Kidney epithelial cell (primary cell): Measurements from ENCODE around the gene TJAP1. TPM values are rescaled to one million over a fixed set of nuclear protein-coding genes. Genes with fewer than 3 reads are reported as not detected.
A peak's percentile ranks its signal among the peaks of the same experiment; 100 is the strongest.

Source experiments
- DNase-seq: peaks from one replicate; pipeline ENCODE4 v3.0.0-alpha.2; 2010; ENCODE audit warnings: low read depth
- H3K27me3 ChIP-seq: 2 replicates; pipeline ENCODE4 v1.6.0; 2011; ENCODE audit warnings: low read length; ENCODE audit not compliant: control insufficient read depth, insufficient read depth
- H3K36me3 ChIP-seq: 2 replicates; pipeline ENCODE4 v1.5.1; 2011; ENCODE audit warnings: low read length; ENCODE audit not compliant: control insufficient read depth, insufficient read depth
- H3K4me3 ChIP-seq: 2 replicates; pipeline ENCODE4 v1.5.1; 2011; ENCODE audit warnings: low read depth, mild to moderate bottlenecking, control low read depth, low read length
- total RNA-seq: library from RNA; depleted of rRNA; stranded (reverse); fragments of >200 nt; gene quantifications from 2 replicates; pipeline ENCODE4 v1.2.3, GENCODE V29; 2015
- TF ChIP-seq, protein P1 (sequence below): IDR thresholded peaks from 2 replicates; pipeline ENCODE4 v1.5.1; 2011; ENCODE audit warnings: mild to moderate bottlenecking, moderate library complexity, low read length, control low read depth, inconsistent platforms; ENCODE audit not compliant: insufficient read depth, poor library complexity, severe bottlenecking

TJAP1 gene
- total RNA-seq, 1 donor from 2014 or later, result 31.7 TPM

- H3K4me3 ChIP-seq, result peak within 1 kb of the TSS; percentile 61
- TF ChIP-seq, protein P1, sequence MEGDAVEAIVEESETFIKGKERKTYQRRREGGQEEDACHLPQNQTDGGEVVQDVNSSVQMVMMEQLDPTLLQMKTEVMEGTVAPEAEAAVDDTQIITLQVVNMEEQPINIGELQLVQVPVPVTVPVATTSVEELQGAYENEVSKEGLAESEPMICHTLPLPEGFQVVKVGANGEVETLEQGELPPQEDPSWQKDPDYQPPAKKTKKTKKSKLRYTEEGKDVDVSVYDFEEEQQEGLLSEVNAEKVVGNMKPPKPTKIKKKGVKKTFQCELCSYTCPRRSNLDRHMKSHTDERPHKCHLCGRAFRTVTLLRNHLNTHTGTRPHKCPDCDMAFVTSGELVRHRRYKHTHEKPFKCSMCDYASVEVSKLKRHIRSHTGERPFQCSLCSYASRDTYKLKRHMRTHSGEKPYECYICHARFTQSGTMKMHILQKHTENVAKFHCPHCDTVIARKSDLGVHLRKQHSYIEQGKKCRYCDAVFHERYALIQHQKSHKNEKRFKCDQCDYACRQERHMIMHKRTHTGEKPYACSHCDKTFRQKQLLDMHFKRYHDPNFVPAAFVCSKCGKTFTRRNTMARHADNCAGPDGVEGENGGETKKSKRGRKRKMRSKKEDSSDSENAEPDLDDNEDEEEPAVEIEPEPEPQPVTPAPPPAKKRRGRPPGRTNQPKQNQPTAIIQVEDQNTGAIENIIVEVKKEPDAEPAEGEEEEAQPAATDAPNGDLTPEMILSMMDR, result no peak
- peaks cover 9% of the 10 kb centered on the region for H3K27me3 ChIP-seq
- H3K36me3 ChIP-seq, result peaks cover 6% of the 10 kb centered on the region
- no peak for DNase-seq
Measured at GRCh38 chr6:43509984-43510826, 32.8 kb downstream of the TJAP1 start, which contains the start of gene LRRC73. Gene LRRC73 (minus strand): TSS chr6:43510346. CDS start chr6:43509785, 561 bp downstream.

- H3K4me3 ChIP-seq, result no peak overlapping the region
- peaks cover 7% of the 10 kb centered on the region for H3K36me3 ChIP-seq
- TF ChIP-seq, protein P1, result no peak
- no peak for DNase-seq
- peaks cover 9% of the 10 kb centered on the region for H3K27me3 ChIP-seq
Measured at GRCh38 chr6:43510827-43511163, 33.4 kb downstream of the TJAP1 start.

DNA sequence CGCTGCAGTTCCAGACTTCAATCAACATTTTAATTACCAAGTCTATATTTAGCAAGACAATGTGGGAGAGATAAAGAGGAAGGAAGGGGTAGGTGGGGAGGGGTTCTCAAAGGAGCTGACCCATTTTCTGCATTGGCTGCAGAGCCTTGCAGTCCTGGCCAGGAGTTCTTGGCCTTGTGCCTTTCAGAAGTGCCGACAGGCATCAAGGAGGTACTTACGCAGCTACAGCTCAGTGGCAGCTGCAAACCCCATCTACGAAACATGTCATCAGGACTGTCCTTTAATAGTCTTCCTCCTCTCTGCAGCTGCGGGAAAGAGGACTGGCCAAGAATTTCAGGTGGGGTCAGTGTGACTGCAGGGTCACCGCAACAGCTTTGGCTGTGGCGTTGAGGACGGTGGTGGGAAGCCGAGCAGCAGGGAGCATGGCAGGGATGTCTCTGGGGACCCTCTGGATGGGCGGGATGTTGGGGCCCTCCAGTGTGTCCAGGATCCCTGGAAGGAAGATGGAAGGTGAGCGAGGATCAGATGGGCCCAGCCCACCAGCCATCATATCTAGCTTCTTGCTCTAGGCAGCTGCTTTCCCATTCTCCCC is 34.5 kb downstream of the TJAP1 start:
- peaks cover 9% of the 10 kb centered on the region for H3K27me3 ChIP-seq
- H3K36me3 ChIP-seq, result peaks cover 7% of the 10 kb centered on the region
- no peak overlapping the region for H3K4me3 ChIP-seq
- TF ChIP-seq, protein P1, result no peak
- DNase-seq, result no peak

- TF ChIP-seq, protein P1, result no peak
- Histone ChIP-seq H3K4me3 (peak overlapping the region; percentile 82), H3K27me3 (no peaks in the 10 kb centered on the region), H3K36me3 (peaks cover 6% of the 10 kb centered on the region)
- DNase-seq, result no peak
Measured at GRCh38 chr6:43515808-43516207, 38.4 kb downstream of the TJAP1 start.

DNA sequence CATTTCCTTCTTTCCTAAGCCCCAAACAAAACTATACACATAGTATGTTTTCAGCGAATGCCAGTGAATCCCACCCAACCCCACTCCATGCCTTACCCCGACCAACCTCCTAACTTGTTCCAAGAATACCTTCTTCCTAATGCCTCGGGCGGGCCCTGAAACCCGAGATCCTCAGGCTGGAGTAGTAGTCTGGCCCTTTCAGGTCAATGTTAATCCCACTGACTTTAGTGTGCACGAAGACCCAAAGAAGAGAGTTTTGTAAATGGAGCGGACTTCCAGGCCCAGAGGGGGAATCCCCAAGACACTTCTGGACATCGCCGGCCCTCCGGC is 39.0 kb downstream of the TJAP1 start:
- H3K36me3 ChIP-seq, result peaks cover 8% of the 10 kb centered on the region
- DNase-seq, result no peak
- H3K27me3 ChIP-seq, result no peaks in the 10 kb centered on the region
- TF ChIP-seq, protein P1, result no peak
- peak overlapping the region; percentile 82 for H3K4me3 ChIP-seq
